Natural killer cell treated with Interleukin-12 subunit alpha and Interleukin-12 subunit beta and Interleukin-15 and Interleukin-18, amount 100 ng/mL, for 72 hours (primary cell): Measurements from ENCODE around the gene MMAB. TPM values are rescaled to one million over a fixed set of nuclear protein-coding genes. Genes with fewer than 3 reads are reported as not detected.

Experiments used
- ATAC-seq, 2 donors: fragments of 150-1000 bp; cut with Tn5 transposase in 1 of 2; sonication (Bioruptor Pico), chemical (Tn5 transposase) in 1 of 2; 2 replicates each; pipeline ENCODE4 v1.10.0; 2021
- DNase-seq: peaks from one replicate; pipeline ENCODE4 v3.0.0; 2022; ENCODE audit warnings: low spot score
- H3K27ac Mint-ChIP-seq, 2 donors: 1 replicate in 1 of 2; 2 replicates in 1 of 2; pipeline ENCODE4 v1.8.0; 2022; ENCODE audit warnings: mixed read lengths in 2 of 2, mild to moderate bottlenecking in 1 of 2, moderate library complexity in 1 of 2
- H3K27me3 Mint-ChIP-seq, 2 donors: 1 replicate in 1 of 2; 2 replicates in 1 of 2; pipeline ENCODE4 v1.8.0; 2022; ENCODE audit warnings: mixed read lengths in 2 of 2
- H3K36me3 Mint-ChIP-seq: one replicate; pipeline ENCODE4 v1.8.0; 2022; ENCODE audit warnings: mixed read lengths
- H3K4me1 Mint-ChIP-seq, 2 donors: 1 replicate in 1 of 2; 2 replicates in 1 of 2; pipeline ENCODE4 v1.8.0; 2022; ENCODE audit warnings: low read depth in 2 of 2, mixed read lengths in 2 of 2, mild to moderate bottlenecking in 1 of 2
- H3K4me3 Mint-ChIP-seq: one replicate; pipeline ENCODE4 v1.8.0; 2022; ENCODE audit warnings: mixed read lengths
- H3K9me3 Mint-ChIP-seq: 2 replicates; pipeline ENCODE4 v1.8.0; 2022; ENCODE audit warnings: mixed read lengths
- total RNA-seq, 2 donors: library from RNA; stranded (reverse); gene quantifications; one replicate each; pipeline ENCODE4 v1.2.3, GENCODE V29; 2022

The MMAB gene
- total RNA-seq, 2 donors from 2014 or later = 36.4 to 40.2 TPM

GRCh38 chr12:109542014-109542413 lies 31.3 kb downstream of the MMAB start:
- DNase-seq = no peak
- Mint-ChIP-seq H3K4me1 (peaks cover 15 to 32% of the 10 kb centered on the region in 2 donors), H3K36me3 (no peaks in the 10 kb centered on the region), H3K27ac (no peak overlapping the region), H3K27me3 (no peaks in the 10 kb centered on the region), H3K4me3 (no peak overlapping the region), H3K9me3 (no peaks in the 10 kb centered on the region)
- ATAC-seq = no peak

GRCh38 chr12:109541413-109541726 lies 31.9 kb downstream of the MMAB start:
- ATAC-seq = no peak
- H3K4me1 Mint-ChIP-seq = peaks cover 15 to 28% of the 10 kb centered on the region in 2 donors
- no peaks in the 10 kb centered on the region for H3K27me3 Mint-ChIP-seq
- H3K9me3 Mint-ChIP-seq = no peaks in the 10 kb centered on the region
- DNase-seq = no peak
- no peaks in the 10 kb centered on the region for H3K36me3 Mint-ChIP-seq
- H3K27ac Mint-ChIP-seq = no peak overlapping the region
- H3K4me3 Mint-ChIP-seq = no peak overlapping the region

GRCh38 chr12:109540526-109541412 lies 32.5 kb downstream of the MMAB start:
- no peak for DNase-seq
- Mint-ChIP-seq H3K9me3 (no peaks in the 10 kb centered on the region), H3K36me3 (no peaks in the 10 kb centered on the region), H3K4me3 (no peak overlapping the region), H3K27ac (no peak overlapping the region), H3K27me3 (no peaks in the 10 kb centered on the region), H3K4me1 (peaks cover 15 to 28% of the 10 kb centered on the region in 2 donors)
- no peak for ATAC-seq

- H3K9me3 Mint-ChIP-seq = no peaks in the 10 kb centered on the region
- H3K27me3 Mint-ChIP-seq = no peaks in the 10 kb centered on the region
- H3K4me1 Mint-ChIP-seq = peaks cover 5 to 20% of the 10 kb centered on the region in 2 donors
- no peak for ATAC-seq
- no peaks in the 10 kb centered on the region for H3K36me3 Mint-ChIP-seq
- H3K4me3 Mint-ChIP-seq = no peak overlapping the region
- no peak overlapping the region for H3K27ac Mint-ChIP-seq
- no peak for DNase-seq
Observed at GRCh38 chr12:109539508-109539907, 33.8 kb downstream of the MMAB start.

GRCh38 chr12:109538191-109538863 lies 35.0 kb downstream of the MMAB start:
- Mint-ChIP-seq H3K36me3 (no peaks in the 10 kb centered on the region), H3K4me1 (peaks cover 0 to 12% of the 10 kb centered on the region in 2 donors), H3K27ac (no peak overlapping the region), H3K9me3 (no peaks in the 10 kb centered on the region), H3K4me3 (no peak overlapping the region), H3K27me3 (no peaks in the 10 kb centered on the region)
- ATAC-seq = no peak
- no peak for DNase-seq

- Mint-ChIP-seq H3K9me3 (no peaks in the 10 kb centered on the region), H3K4me1 (peaks cover 0 to under 1% of the 10 kb centered on the region in 2 donors), H3K27me3 (no peaks in the 10 kb centered on the region), H3K4me3 (no peak overlapping the region), H3K27ac (no peak overlapping the region), H3K36me3 (no peaks in the 10 kb centered on the region)
- no peak for DNase-seq
- no peak for ATAC-seq
Observed at GRCh38 chr12:109537136-109537535, 36.2 kb downstream of the MMAB start.

GRCh38 chr12:109535863-109536250 lies 37.4 kb downstream of the MMAB start:
- Mint-ChIP-seq H3K4me3 (no peak overlapping the region), H3K36me3 (no peaks in the 10 kb centered on the region), H3K27ac (no peak overlapping the region), H3K27me3 (no peaks in the 10 kb centered on the region), H3K9me3 (no peaks in the 10 kb centered on the region), H3K4me1 (no peaks in the 10 kb centered on the region)
- no peak for ATAC-seq
- DNase-seq = no peak

- Mint-ChIP-seq H3K27me3 (no peaks in the 10 kb centered on the region), H3K36me3 (no peaks in the 10 kb centered on the region), H3K27ac (no peak overlapping the region), H3K9me3 (no peaks in the 10 kb centered on the region), H3K4me3 (no peak overlapping the region), H3K4me1 (no peaks in the 10 kb centered on the region)
- ATAC-seq (no peak), DNase-seq (no peak)
Observed at GRCh38 chr12:109535231-109535862, 38.0 kb downstream of the MMAB start.

GRCh38 chr12:109534456-109534855 lies 38.8 kb downstream of the MMAB start:
- ATAC-seq (no peak), DNase-seq (no peak)
- Mint-ChIP-seq H3K9me3 (no peaks in the 10 kb centered on the region), H3K27ac (no peak overlapping the region), H3K4me1 (no peaks in the 10 kb centered on the region), H3K4me3 (no peak overlapping the region), H3K27me3 (no peaks in the 10 kb centered on the region), H3K36me3 (no peaks in the 10 kb centered on the region)

GRCh38 chr12:109533487-109533740 lies 39.9 kb downstream of the MMAB start:
- no peaks in the 10 kb centered on the region for H3K27me3 Mint-ChIP-seq
- no peaks in the 10 kb centered on the region for H3K9me3 Mint-ChIP-seq
- H3K4me3 Mint-ChIP-seq = no peak overlapping the region
- H3K27ac Mint-ChIP-seq = no peak overlapping the region
- no peaks in the 10 kb centered on the region for H3K36me3 Mint-ChIP-seq
- ATAC-seq (no peak), DNase-seq (no peak)
- no peaks in the 10 kb centered on the region for H3K4me1 Mint-ChIP-seq

- ATAC-seq = no peak
- no peaks in the 10 kb centered on the region for H3K27me3 Mint-ChIP-seq
- H3K27ac Mint-ChIP-seq = no peak overlapping the region
- H3K4me1 Mint-ChIP-seq = no peaks in the 10 kb centered on the region
- DNase-seq = no peak
- no peaks in the 10 kb centered on the region for H3K36me3 Mint-ChIP-seq
- H3K9me3 Mint-ChIP-seq = no peaks in the 10 kb centered on the region
- H3K4me3 Mint-ChIP-seq = no peak overlapping the region
Observed at GRCh38 chr12:109532721-109533486, 40.4 kb downstream of the MMAB start.

- no peak overlapping the region for H3K4me3 Mint-ChIP-seq
- no peaks in the 10 kb centered on the region for H3K9me3 Mint-ChIP-seq
- no peak overlapping the region for H3K27ac Mint-ChIP-seq
- H3K27me3 Mint-ChIP-seq = no peaks in the 10 kb centered on the region
- DNase-seq (peak; percentile 12), ATAC-seq (no peak)
- no peaks in the 10 kb centered on the region for H3K4me1 Mint-ChIP-seq
- no peaks in the 10 kb centered on the region for H3K36me3 Mint-ChIP-seq
Observed at GRCh38 chr12:109531411-109531810, 41.9 kb downstream of the MMAB start.

- ATAC-seq (no peak), DNase-seq (peak; percentile 8)
- Mint-ChIP-seq H3K36me3 (no peaks in the 10 kb centered on the region), H3K4me1 (no peaks in the 10 kb centered on the region), H3K4me3 (no peak overlapping the region), H3K27ac (no peak overlapping the region), H3K27me3 (no peaks in the 10 kb centered on the region), H3K9me3 (no peaks in the 10 kb centered on the region)
Observed at GRCh38 chr12:109529691-109530640, 43.3 kb downstream of the MMAB start.
